HepG2 (cell line): Measurements from ENCODE around the gene MT1G. TPM values are rescaled to one million over a fixed set of nuclear protein-coding genes. Genes with fewer than 3 reads are reported as not detected.

Experiments
- ATAC-seq: fragments of 200-7000 bp; cut with Tn5 transposase; 3 replicates; pipeline ENCODE4 v1.9.1; 2020; ENCODE audit warnings: mild to moderate bottlenecking, moderate library complexity
- BruUV-seq: library from RNA; stranded (reverse); fragments of 400-500 nt; replicated peaks from 2 replicates; lab custom pipeline; 2021; lab: Mats Ljungman, UMichigan
- CTCF ChIA-PET: fragments of 300-600 bp; formaldehyde crosslinking; extraction: SDS; loops from one replicate; lab custom pipeline; 2021; ENCODE audit warnings: low total read pairs, inconsistent platforms, low intra/inter-chr PET ratio; lab: Yijun Ruan, JAX
- POLR2A ChIA-PET: fragments of 350-600 bp; sonication (Branson Sonifier 250); formaldehyde crosslinking; loops from one replicate; lab custom pipeline; 2020; ENCODE audit warnings: antibody characterized with exemption, inconsistent platforms; lab: Yijun Ruan, JAX
- DNase-seq: peaks from one replicate; pipeline ENCODE4 v3.0.0-alpha.2; 2015; ENCODE audit warnings: low spot score
- FAIRE-seq: peaks from 3 replicates; lab custom pipeline; 2011; peaks lifted over from hg19 to GRCh38; lab: Jason Lieb, UNC
- H2AFZ ChIP-seq: one replicate; pipeline ENCODE4 v1.6.1; 2011; ENCODE audit warnings: low read length, inconsistent platforms
- H3K27ac ChIP-seq: fragments of 300-600 bp; 3 replicates; pipeline ENCODE4 v1.8.0; 2011; ENCODE audit warnings: mixed run types, mild to moderate bottlenecking, mixed read lengths, low read length, inconsistent platforms; ENCODE audit not compliant: insufficient read depth; ENCODE audit errors: extremely low read length
- H3K27me3 ChIP-seq, 2 experiments: fragments of 200-600 bp in 1 of 2; 2 replicates in 1 of 2; 3 replicates in 1 of 2; pipeline versions ENCODE4 v1.6.0 to v1.8.0; 2011; ENCODE audit warnings: low read length in 2 of 2, mild to moderate bottlenecking in 2 of 2, moderate library complexity in 2 of 2, inconsistent platforms in 1 of 2; ENCODE audit not compliant: insufficient read depth in 2 of 2, control insufficient read depth in 1 of 2
- H3K36me3 ChIP-seq, 2 experiments: fragments of 200-600 bp in 1 of 2; replicated peaks in 1 of 2; 2 replicates in 1 of 2; 3 replicates in 1 of 2; pipeline versions ENCODE4 v1.5.1 to v1.8.0; 2011; ENCODE audit warnings: low read length in 2 of 2, inconsistent platforms in 1 of 2; ENCODE audit not compliant: insufficient read depth in 2 of 2, control insufficient read depth in 1 of 2
- H3K4me1 ChIP-seq: 2 replicates; pipeline ENCODE4 v1.5.1; 2012; ENCODE audit warnings: low read length, inconsistent platforms; ENCODE audit not compliant: insufficient read depth
- H3K4me2 ChIP-seq: 2 replicates; pipeline ENCODE4 v1.6.0; 2011; ENCODE audit warnings: low read depth, low read length, inconsistent platforms
- H3K4me3 ChIP-seq, 3 experiments: fragments of 200-600 bp in 1 of 3; sonication (generic), shearing (Covaris generic) in 1 of 3; replicated peaks in 1 of 3; 2 replicates each; pipeline ENCODE4 v1.5.1; 2011 to 2016; ENCODE audit warnings: low read length in 3 of 3, inconsistent platforms in 2 of 3, low read depth in 2 of 3, mild to moderate bottlenecking in 2 of 3, control low read depth in 1 of 3, mixed read lengths in 1 of 3; ENCODE audit not compliant: insufficient read depth in 1 of 3
- H3K79me2 ChIP-seq: one replicate; pipeline ENCODE4 v1.6.1; 2011; ENCODE audit warnings: low read length, inconsistent platforms; ENCODE audit not compliant: insufficient read depth
- H3K9ac ChIP-seq: 2 replicates; pipeline ENCODE4 v1.6.0; 2011; ENCODE audit warnings: mild to moderate bottlenecking, low read depth, low read length, inconsistent platforms; ENCODE audit not compliant: insufficient read depth
- H3K9me3 ChIP-seq: 2 replicates; pipeline ENCODE4 v1.5.1; 2012; ENCODE audit warnings: mild to moderate bottlenecking, low read length
- H4K20me1 ChIP-seq: 2 replicates; pipeline ENCODE4 v1.6.0; 2011; ENCODE audit warnings: inconsistent platforms, mild to moderate bottlenecking, low read length, moderate library complexity; ENCODE audit not compliant: insufficient read depth
- ATF7 ChIP-seq, 2 experiments: fragments of 450-650 bp in 1 of 2; sonication (generic) in 1 of 2; formaldehyde crosslinking in 1 of 2; IDR thresholded peaks; 2 replicates each; pipeline versions ENCODE4 v1.4.0 to v1.6.1; 2016 to 2020; ENCODE audit warnings: antibody characterized with exemption in 1 of 2, mild to moderate bottlenecking in 1 of 2, missing genetic modification reagents in 1 of 2
- BORCS8-MEF2B ChIP-seq: sonication (generic); formaldehyde crosslinking; IDR thresholded peaks from 2 replicates; pipeline ENCODE4 v1.8.0; 2022; ENCODE audit warnings: mild to moderate bottlenecking, missing genetic modification reagents
- EHMT2 ChIP-seq: fragments of 200-600 bp; sonication (generic); IDR thresholded peaks from 2 replicates; pipeline ENCODE4 v1.7.0; 2017; ENCODE audit warnings: antibody characterized with exemption, low read depth, low read length, borderline replicate concordance
- ESRRA ChIP-seq: sonication (generic); formaldehyde crosslinking; IDR thresholded peaks from 2 replicates; pipeline ENCODE4 v1.5.1; 2020; ENCODE audit warnings: mild to moderate bottlenecking, low read depth, missing genetic modification reagents
- NFE2L1 ChIP-seq: sonication (generic); formaldehyde crosslinking; IDR thresholded peaks from 2 replicates; pipeline ENCODE4 v1.4.0; 2020; ENCODE audit warnings: missing genetic modification reagents, mild to moderate bottlenecking, borderline replicate concordance
- SNAPC2 ChIP-seq: sonication (generic); formaldehyde crosslinking; IDR thresholded peaks from 2 replicates; pipeline ENCODE4 v1.8.1; 2022; ENCODE audit warnings: mild to moderate bottlenecking, missing genetic modification reagents
- TBL1XR1 ChIP-seq: fragments of 150-350 bp; IDR thresholded peaks from 2 replicates; pipeline ENCODE4 v1.6.1; 2014; ENCODE audit warnings: borderline replicate concordance, low read length; ENCODE audit not compliant: partially characterized antibody
- ZNF224 ChIP-seq: sonication (generic); formaldehyde crosslinking; IDR thresholded peaks from 2 replicates; pipeline ENCODE4 v1.5.0; 2020; ENCODE audit warnings: mild to moderate bottlenecking, missing genetic modification reagents
- ZNF292 ChIP-seq: sonication (generic); formaldehyde crosslinking; IDR thresholded peaks from 2 replicates; pipeline ENCODE4 v1.8.1; 2022; ENCODE audit warnings: mild to moderate bottlenecking, low read depth, missing genetic modification reagents, borderline replicate concordance
- ZNF556 ChIP-seq: sonication (generic); formaldehyde crosslinking; IDR thresholded peaks from 2 replicates; pipeline ENCODE4 v1.4.0; 2020; ENCODE audit warnings: mild to moderate bottlenecking, missing genetic modification reagents, borderline replicate concordance
- ZNF713 ChIP-seq: sonication (generic); formaldehyde crosslinking; IDR thresholded peaks from 2 replicates; pipeline ENCODE4 v1.4.0; 2020; ENCODE audit warnings: mild to moderate bottlenecking, missing genetic modification reagents
- ZNF782 ChIP-seq: sonication (generic); formaldehyde crosslinking; IDR thresholded peaks from 2 replicates; pipeline ENCODE4 v1.4.0; 2020; ENCODE audit warnings: missing genetic modification reagents, mild to moderate bottlenecking, borderline replicate concordance
- ZNF784 ChIP-seq: sonication (generic); formaldehyde crosslinking; IDR thresholded peaks from 2 replicates; pipeline ENCODE4 v1.5.1; 2020; ENCODE audit warnings: missing genetic modification reagents, mild to moderate bottlenecking, borderline replicate concordance
- WGBS: methylation state at CpG from one replicate; pipeline ENCODE4 v1.1.6; 2017; ENCODE audit warnings: low lambda C conversion rate; 5-methylcytosine and 5-hydroxymethylcytosine counted together
- in situ Hi-C: cut with HindIII; loops from 2 replicates; pipeline ENCODE4 v1.10.0; 2017; ENCODE audit warnings: low pct_unique_long_range_greater_than_20kb; ENCODE audit not compliant: extremely low pct_ligation_motif_present
- intact Hi-C: fragments of 100-400 bp; cut with micrococcal nuclease; formaldehyde crosslinking; loops from one replicate; pipeline ENCODE4 v1.10.0; 2022; ENCODE audit not compliant: unreplicated experiment
- polyA plus RNA-seq, 8 experiments: library from polyadenylated mRNA; depleted of rRNA in 3 of 8; stranded (reverse) in 7 of 8; unstranded in 1 of 8; fragments of >200 nt; fragmentation: Illumina TruSeq in 4 of 8; extraction: Trizol in 4 of 8; gene quantifications; 2 replicates each; pipeline versions ENCODE4 v1.2.1 to v1.2.3, GENCODE V29; 2011 to 2016; ENCODE audit warnings: low read depth in 4 of 8, missing spikeins in 1 of 8, mixed read lengths in 1 of 8; ENCODE audit not compliant: insufficient read depth in 1 of 8
- total RNA-seq, 5 experiments: library from RNA; depleted of rRNA; stranded (reverse); fragments of >200 nt; fragmentation: Illumina TruSeq; extraction: Trizol; gene quantifications; 2 replicates each; pipeline ENCODE4 v1.2.3, GENCODE V29; 2016; ENCODE audit warnings: low read depth in 1 of 5
- TF ChIP-seq, protein P1 (sequence below): IDR thresholded peaks from 2 replicates; pipeline ENCODE4 v1.6.1; 2012; ENCODE audit warnings: low read depth, low read length, improper control_type of control experiment
- TF ChIP-seq, protein P2 (sequence below): sonication (generic); formaldehyde crosslinking; IDR thresholded peaks from 2 replicates; pipeline ENCODE4 v1.4.0; 2020; ENCODE audit warnings: missing genetic modification reagents, mild to moderate bottlenecking, borderline replicate concordance

MT1G gene
- total and polyA plus RNA-seq, 2 of the 13 experiments (the other 11 are each of a cell fraction or from before 2014, with no cell fraction given): 3.6 to 377 TPM

- Histone ChIP-seq H3K27ac (no peak overlapping the region), H3K4me3 (peak overlapping the region; percentile 62 to 83 (median 78); a peak in 5 of 6 replicates), H3K9ac (peak overlapping the region; percentile 66), H3K4me2 (peak overlapping the region; percentile 100), H3K9me3 (peaks cover 10% of the 10 kb centered on the region), H4K20me1 (no peaks in the 10 kb centered on the region), H3K36me3 (no peaks in the 10 kb centered on the region), H2AFZ (peak overlapping the region; percentile 79), H3K79me2 (no peaks in the 10 kb centered on the region), H3K4me1 (peaks cover 45% of the 10 kb centered on the region), H3K27me3 (peaks cover 0 to 6% of the 10 kb centered on the region in 2 experiments; a peak in 1 of 5 replicates)
- DNase-seq (no peak), FAIRE-seq (no peak), ATAC-seq (peak; percentile 18)
- WGBS: 12% methylated on average over 8 of the region's 8 CpGs
- in situ Hi-C loops (no loop called here), intact Hi-C loops (no loop called here)
- ChIA-PET CTCF (no interaction called here), POLR2A (interaction anchor here (0.8 to 2.3 kb wide), 9 partner anchors 19 to 76 kb away, joined by 3 to 15 read pairs (median 3); partner anchors contain the start of genes MT1A, MT1E, MT2A and NUP93)
- TSS peak; percentile 92 for BruUV-seq
- TF ChIP-seq ATF7 (IDR thresholded peaks at IDR 0.05): no peak
- TF ChIP-seq ATF7 (CRISPR knock-in tag; IDR thresholded peaks at IDR 0.05): 0 out of 2 replicates have a peak, but pooled peaks have one; percentile 3
- no peak for TF ChIP-seq TBL1XR1
- TF ChIP-seq, protein P1, sequence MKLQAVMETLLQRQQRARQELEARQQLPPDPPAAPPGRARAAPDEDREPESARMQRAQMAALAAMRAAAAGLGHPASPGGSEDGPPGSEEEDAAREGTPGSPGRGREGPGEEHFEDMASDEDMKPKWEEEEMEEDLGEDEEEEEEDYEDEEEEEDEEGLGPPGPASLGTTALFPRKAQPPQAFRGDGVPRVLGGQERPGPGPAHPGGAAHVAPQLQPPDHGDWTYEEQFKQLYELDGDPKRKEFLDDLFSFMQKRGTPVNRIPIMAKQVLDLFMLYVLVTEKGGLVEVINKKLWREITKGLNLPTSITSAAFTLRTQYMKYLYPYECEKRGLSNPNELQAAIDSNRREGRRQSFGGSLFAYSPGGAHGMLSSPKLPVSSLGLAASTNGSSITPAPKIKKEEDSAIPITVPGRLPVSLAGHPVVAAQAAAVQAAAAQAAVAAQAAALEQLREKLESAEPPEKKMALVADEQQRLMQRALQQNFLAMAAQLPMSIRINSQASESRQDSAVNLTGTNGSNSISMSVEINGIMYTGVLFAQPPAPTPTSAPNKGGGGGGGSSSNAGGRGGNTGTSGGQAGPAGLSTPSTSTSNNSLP: no peak
- TF ChIP-seq, protein P2, sequence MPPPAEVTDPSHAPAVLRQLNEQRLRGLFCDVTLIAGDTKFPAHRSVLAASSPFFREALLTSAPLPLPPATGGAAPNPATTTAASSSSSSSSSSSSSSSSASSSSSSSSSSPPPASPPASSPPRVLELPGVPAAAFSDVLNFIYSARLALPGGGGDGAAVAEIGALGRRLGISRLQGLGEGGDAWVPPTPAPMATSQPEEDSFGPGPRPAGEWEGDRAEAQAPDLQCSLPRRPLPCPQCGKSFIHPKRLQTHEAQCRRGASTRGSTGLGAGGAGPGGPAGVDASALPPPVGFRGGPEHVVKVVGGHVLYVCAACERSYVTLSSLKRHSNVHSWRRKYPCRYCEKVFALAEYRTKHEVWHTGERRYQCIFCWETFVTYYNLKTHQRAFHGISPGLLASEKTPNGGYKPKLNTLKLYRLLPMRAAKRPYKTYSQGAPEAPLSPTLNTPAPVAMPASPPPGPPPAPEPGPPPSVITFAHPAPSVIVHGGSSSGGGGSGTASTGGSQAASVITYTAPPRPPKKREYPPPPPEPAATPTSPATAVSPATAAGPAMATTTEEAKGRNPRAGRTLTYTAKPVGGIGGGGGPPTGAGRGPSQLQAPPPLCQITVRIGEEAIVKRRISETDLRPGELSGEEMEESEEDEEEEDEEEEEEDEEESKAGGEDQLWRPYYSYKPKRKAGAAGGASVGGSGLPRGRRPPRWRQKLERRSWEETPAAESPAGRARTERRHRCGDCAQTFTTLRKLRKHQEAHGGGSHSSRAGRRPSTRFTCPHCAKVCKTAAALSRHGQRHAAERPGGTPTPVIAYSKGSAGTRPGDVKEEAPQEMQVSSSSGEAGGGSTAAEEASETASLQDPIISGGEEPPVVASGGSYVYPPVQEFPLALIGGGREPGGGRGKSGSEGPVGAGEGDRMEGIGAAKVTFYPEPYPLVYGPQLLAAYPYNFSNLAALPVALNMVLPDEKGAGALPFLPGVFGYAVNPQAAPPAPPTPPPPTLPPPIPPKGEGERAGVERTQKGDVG (CRISPR knock-in tag): 0 out of 2 replicates have a peak, but pooled peaks have one; percentile 32
- 0 out of 2 replicates have a peak, but pooled peaks have one; percentile 19 for TF ChIP-seq ZNF556 (CRISPR knock-in tag)
- TF ChIP-seq ZNF784: no peak
- 0 out of 2 replicates have a peak, but pooled peaks have one; percentile 16 for TF ChIP-seq ZNF713 (CRISPR knock-in tag)
- TF ChIP-seq ZNF782 (CRISPR knock-in tag): 0 out of 2 replicates have a peak, but pooled peaks have one; percentile 5
- 0 out of 2 replicates have a peak, but pooled peaks have one; percentile 6 for TF ChIP-seq ESRRA
- TF ChIP-seq ZNF292 (CRISPR knock-in tag): peak; percentile 38; the same call in 1 of the 2 replicates
- 0 out of 2 replicates have a peak, but pooled peaks have one; percentile 8 for TF ChIP-seq SNAPC2
- 0 out of 2 replicates have a peak, but pooled peaks have one; percentile 11 for TF ChIP-seq BORCS8-MEF2B (CRISPR knock-in tag)
- peak; percentile 6; the same call in 1 of the 2 replicates for TF ChIP-seq NFE2L1
- no peak for TF ChIP-seq EHMT2
- 0 out of 2 replicates have a peak, but pooled peaks have one; percentile 46 for TF ChIP-seq ZNF224
These were observed 15.0 kb upstream of the MT1G start for GRCh38 chr16:56682703-56683397.
